ENCODE measurements around the gene SLC39A11.

DNA sequence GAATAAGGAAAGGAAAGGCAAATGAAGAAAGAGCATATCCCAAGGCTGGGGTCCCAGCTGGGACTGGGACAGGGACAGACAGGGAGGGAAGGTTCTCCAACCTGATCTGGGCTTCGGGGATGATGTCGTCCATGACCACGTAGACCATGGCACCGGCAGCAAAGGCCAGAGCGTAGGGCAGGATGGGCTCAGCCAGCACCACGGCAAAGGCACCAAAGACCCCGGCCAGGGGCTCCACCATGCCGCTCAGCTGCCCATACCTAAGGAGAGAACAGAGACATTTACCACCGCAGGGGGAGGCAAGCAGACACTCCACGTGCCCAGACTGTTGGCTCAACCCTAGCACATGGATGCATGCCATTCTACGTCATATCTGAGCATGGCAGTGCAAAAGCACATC lies 443.8 kb downstream of the SLC39A11 start:
- TF ChIP-seq, protein P1, sequence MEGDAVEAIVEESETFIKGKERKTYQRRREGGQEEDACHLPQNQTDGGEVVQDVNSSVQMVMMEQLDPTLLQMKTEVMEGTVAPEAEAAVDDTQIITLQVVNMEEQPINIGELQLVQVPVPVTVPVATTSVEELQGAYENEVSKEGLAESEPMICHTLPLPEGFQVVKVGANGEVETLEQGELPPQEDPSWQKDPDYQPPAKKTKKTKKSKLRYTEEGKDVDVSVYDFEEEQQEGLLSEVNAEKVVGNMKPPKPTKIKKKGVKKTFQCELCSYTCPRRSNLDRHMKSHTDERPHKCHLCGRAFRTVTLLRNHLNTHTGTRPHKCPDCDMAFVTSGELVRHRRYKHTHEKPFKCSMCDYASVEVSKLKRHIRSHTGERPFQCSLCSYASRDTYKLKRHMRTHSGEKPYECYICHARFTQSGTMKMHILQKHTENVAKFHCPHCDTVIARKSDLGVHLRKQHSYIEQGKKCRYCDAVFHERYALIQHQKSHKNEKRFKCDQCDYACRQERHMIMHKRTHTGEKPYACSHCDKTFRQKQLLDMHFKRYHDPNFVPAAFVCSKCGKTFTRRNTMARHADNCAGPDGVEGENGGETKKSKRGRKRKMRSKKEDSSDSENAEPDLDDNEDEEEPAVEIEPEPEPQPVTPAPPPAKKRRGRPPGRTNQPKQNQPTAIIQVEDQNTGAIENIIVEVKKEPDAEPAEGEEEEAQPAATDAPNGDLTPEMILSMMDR (conservative IDR thresholded peaks at IDR 0.05 in 1 of 2, IDR thresholded peaks at IDR 0.05 in 1 of 2; ENCODE audit: low read depth in 1 of 2, low read length in 2 of 2), result no peak
- no peak for TF ChIP-seq EZH2 (IDR thresholded peaks at IDR 0.05; ENCODE audit: low read length, missing control alignments)

Data from fibroblast of lung (primary cell).